Activated T-helper 17 cell treated with anti-CD3 and anti-CD28 coated beads, Interleukin-2, amount 50 U/mL, for 72 hours (primary cell): ENCODE data around the gene PRDX6. TPM values are rescaled to one million over a fixed set of nuclear protein-coding genes. Genes with fewer than 3 reads are reported as not detected.

Source experiments
- ATAC-seq: fragments of 150-1000 bp; cut with Tn5 transposase; replicated peaks from 2 replicates; pipeline ENCODE4 v1.10.0; 2021; ENCODE audit warnings: mild to moderate bottlenecking, moderate library complexity
- H3K27ac Mint-ChIP-seq: one replicate; pipeline ENCODE4 v1.8.0; 2022; ENCODE audit warnings: mixed read lengths
- H3K27me3 Mint-ChIP-seq: one replicate; pipeline ENCODE4 v1.8.0; 2022; ENCODE audit warnings: mixed read lengths
- H3K36me3 Mint-ChIP-seq: one replicate; pipeline ENCODE4 v1.8.0; 2022; ENCODE audit warnings: low read depth, mild to moderate bottlenecking, mixed read lengths
- H3K4me1 Mint-ChIP-seq: one replicate; pipeline ENCODE4 v1.8.0; 2022; ENCODE audit warnings: mixed read lengths
- H3K4me3 Mint-ChIP-seq: one replicate; pipeline ENCODE4 v1.8.0; 2022; ENCODE audit warnings: mild to moderate bottlenecking, mixed read lengths
- H3K9me3 Mint-ChIP-seq: one replicate; pipeline ENCODE4 v1.8.0; 2022; ENCODE audit warnings: mixed read lengths
- total RNA-seq, 2 donors: library from RNA; stranded (reverse); gene quantifications; one replicate each; pipeline ENCODE4 v1.2.3, GENCODE V29; 2022

Gene PRDX6
- total RNA-seq, 2 donors from 2014 or later = 101 to 123 TPM

GRCh38 chr1:173527151-173527826, 50.2 kb downstream of the PRDX6 start:
- Mint-ChIP-seq H3K4me3 (no peak overlapping the region), H3K9me3 (no peaks in the 10 kb centered on the region), H3K4me1 (peaks cover 11% of the 10 kb centered on the region), H3K27ac (no peak overlapping the region), H3K36me3 (no peaks in the 10 kb centered on the region), H3K27me3 (no peaks in the 10 kb centered on the region)
- ATAC-seq = no peak

GRCh38 chr1:173529106-173529505, 52.0 kb downstream of the PRDX6 start:
- H3K27ac Mint-ChIP-seq = no peak overlapping the region

GRCh38 chr1:173530795-173531693, 53.9 kb downstream of the PRDX6 start:
- no peak for ATAC-seq
- H3K4me1 Mint-ChIP-seq = peaks cover 13% of the 10 kb centered on the region
- no peaks in the 10 kb centered on the region for H3K27me3 Mint-ChIP-seq
- H3K4me3 Mint-ChIP-seq = no peak overlapping the region
- no peak overlapping the region for H3K27ac Mint-ChIP-seq
- H3K9me3 Mint-ChIP-seq = no peaks in the 10 kb centered on the region
- H3K36me3 Mint-ChIP-seq = no peaks in the 10 kb centered on the region

More at GRCh38 chr1:173529106-173529505, 52.0 kb downstream of the PRDX6 start:
- no peaks in the 10 kb centered on the region for H3K9me3 Mint-ChIP-seq
- ATAC-seq = no peak
- H3K4me3 Mint-ChIP-seq = no peak overlapping the region
- no peaks in the 10 kb centered on the region for H3K27me3 Mint-ChIP-seq
- no peaks in the 10 kb centered on the region for H3K36me3 Mint-ChIP-seq
- peaks cover 13% of the 10 kb centered on the region for H3K4me1 Mint-ChIP-seq

GRCh38 chr1:173532237-173532636, 55.1 kb downstream of the PRDX6 start:
- no peaks in the 10 kb centered on the region for H3K27me3 Mint-ChIP-seq
- no peak for ATAC-seq
- no peak overlapping the region for H3K27ac Mint-ChIP-seq

GRCh38 chr1:173536223-173536622, 59.1 kb downstream of the PRDX6 start:
- Mint-ChIP-seq H3K9me3 (no peaks in the 10 kb centered on the region), H3K27ac (no peak overlapping the region), H3K27me3 (no peaks in the 10 kb centered on the region), H3K36me3 (no peaks in the 10 kb centered on the region), H3K4me3 (no peak overlapping the region), H3K4me1 (peaks cover 10% of the 10 kb centered on the region)
- ATAC-seq = no peak

More at GRCh38 chr1:173532237-173532636, 55.1 kb downstream of the PRDX6 start:
- Mint-ChIP-seq H3K4me3 (peak overlapping the region; percentile 15), H3K9me3 (no peaks in the 10 kb centered on the region), H3K36me3 (no peaks in the 10 kb centered on the region), H3K4me1 (peaks cover 13% of the 10 kb centered on the region)

Other genes starting within 250 kb of the PRDX6 start
- gene SLC9C2, start 125.7 kb downstream of the PRDX6 start, total RNA-seq = not detected
- gene TEX50, start 158.0 kb downstream of the PRDX6 start, total RNA-seq = not detected
- not detected for gene ANKRD45, start 192.5 kb downstream of the PRDX6 start, total RNA-seq
- gene KLHL20, start 237.6 kb downstream of the PRDX6 start, total RNA-seq = 10 to 100 TPM; 12.5 to 16.1 TPM